H9 (cell line): ENCODE measurements around the gene BACH2. TPM values are rescaled to one million over a fixed set of nuclear protein-coding genes. Genes with fewer than 3 reads are reported as not detected.

Experiments
- DNase-seq: peaks from one replicate; pipeline ENCODE4 v3.0.0-alpha.2; 2017
- H2AFZ ChIP-seq: one replicate; pipeline ENCODE4 v1.6.1; 2013; ENCODE audit warnings: mild to moderate bottlenecking, low read length, control low read depth, moderate library complexity
- H2AK5ac ChIP-seq: 2 replicates; pipeline ENCODE4 v1.6.1; 2013; ENCODE audit warnings: low read length, control low read depth, mixed read lengths; ENCODE audit not compliant: insufficient read length
- H2BK120ac ChIP-seq: one replicate; pipeline ENCODE4 v1.6.1; 2013; ENCODE audit warnings: low read depth, mild to moderate bottlenecking, low read length, control low read depth, inconsistent platforms; ENCODE audit not compliant: poor library complexity, severe bottlenecking
- H2BK12ac ChIP-seq: 2 replicates; pipeline ENCODE4 v1.6.1; 2013; ENCODE audit warnings: low read length, control low read depth, mixed read lengths, low read depth; ENCODE audit not compliant: insufficient read length
- H2BK15ac ChIP-seq: 2 replicates; pipeline ENCODE4 v1.6.1; 2013; ENCODE audit warnings: low read depth, low read length, control low read depth
- H2BK20ac ChIP-seq: one replicate; pipeline ENCODE4 v1.6.1; 2013; ENCODE audit warnings: low read depth, mild to moderate bottlenecking, low read length, control low read depth, inconsistent platforms; ENCODE audit not compliant: poor library complexity, severe bottlenecking
- H2BK5ac ChIP-seq: 2 replicates; pipeline ENCODE4 v1.6.1; 2013; ENCODE audit warnings: low read length, control low read depth, mixed read lengths; ENCODE audit not compliant: insufficient read length
- H3K14ac ChIP-seq: 2 replicates; pipeline ENCODE4 v1.6.1; 2013; ENCODE audit warnings: low read length, control low read depth; ENCODE audit not compliant: insufficient read depth
- H3K18ac ChIP-seq: 2 replicates; pipeline ENCODE4 v1.6.1; 2013; ENCODE audit warnings: low read depth, mild to moderate bottlenecking, mixed read lengths, low read length, control low read depth; ENCODE audit not compliant: insufficient read length
- H3K23ac ChIP-seq: 2 replicates; pipeline ENCODE4 v1.6.1; 2013; ENCODE audit warnings: low read length, control low read depth, mixed read lengths, low read depth; ENCODE audit not compliant: insufficient read length
- H3K23me2 ChIP-seq: 2 replicates; pipeline ENCODE4 v1.6.1; 2013; ENCODE audit warnings: low read depth, mild to moderate bottlenecking, mixed read lengths, low read length, control low read depth; ENCODE audit not compliant: insufficient read length, poor library complexity, severe bottlenecking
- H3K27ac ChIP-seq: 2 replicates; pipeline ENCODE4 v1.5.1; 2013; ENCODE audit warnings: low read length, control low read depth, mixed read lengths, low read depth; ENCODE audit not compliant: insufficient read length
- H3K27me3 ChIP-seq: 2 replicates; pipeline ENCODE4 v1.6.1; 2013; ENCODE audit warnings: low read length, control low read depth, inconsistent platforms; ENCODE audit not compliant: insufficient read depth
- H3K4ac ChIP-seq: 2 replicates; pipeline ENCODE4 v1.6.1; 2013; ENCODE audit warnings: low read depth, mild to moderate bottlenecking, control low read depth, inconsistent platforms, low read length, moderate library complexity
- H3K4me1 ChIP-seq: 2 replicates; pipeline ENCODE4 v1.6.1; 2013; ENCODE audit warnings: low read length, control low read depth, inconsistent platforms; ENCODE audit not compliant: insufficient read depth
- H3K4me2 ChIP-seq: 2 replicates; pipeline ENCODE4 v1.6.1; 2013; ENCODE audit warnings: low read length, control low read depth, mixed read lengths; ENCODE audit not compliant: insufficient read length, insufficient read depth
- H3K56ac ChIP-seq: 2 replicates; pipeline ENCODE4 v1.6.1; 2013; ENCODE audit warnings: low read depth, mild to moderate bottlenecking, mixed read lengths, low read length, control low read depth; ENCODE audit not compliant: insufficient read length
- H3K79me1 ChIP-seq: 2 replicates; pipeline ENCODE4 v1.6.1; 2013; ENCODE audit warnings: low read depth, mild to moderate bottlenecking, moderate library complexity, low read length, control low read depth, inconsistent platforms; ENCODE audit not compliant: insufficient read depth, poor library complexity, severe bottlenecking
- H3K79me2 ChIP-seq: 2 replicates; pipeline ENCODE4 v1.6.1; 2013; ENCODE audit warnings: low read length, control low read depth, inconsistent platforms; ENCODE audit not compliant: insufficient read depth
- H3K9ac ChIP-seq: 2 replicates; pipeline ENCODE4 v1.6.1; 2013; ENCODE audit warnings: low read length, control low read depth, mixed read lengths; ENCODE audit not compliant: insufficient read length; ENCODE audit errors: extremely low read depth
- H3K9me3 ChIP-seq: one replicate; pipeline ENCODE4 v1.6.1; 2013; ENCODE audit warnings: low read depth, low read length, inconsistent platforms; ENCODE audit not compliant: control insufficient read depth
- H3T11ph ChIP-seq: one replicate; pipeline ENCODE4 v1.6.1; 2013; ENCODE audit warnings: mild to moderate bottlenecking, low read length, control low read depth, inconsistent platforms
- H4K20me1 ChIP-seq: one replicate; pipeline ENCODE4 v1.6.1; 2013; ENCODE audit not compliant: control insufficient read depth, insufficient read length, insufficient read depth
- H4K5ac ChIP-seq: 2 replicates; pipeline ENCODE4 v1.6.1; 2013; ENCODE audit warnings: low read depth, mild to moderate bottlenecking, mixed read lengths, low read length, control low read depth; ENCODE audit not compliant: insufficient read length
- H4K8ac ChIP-seq: replicated peaks from 2 replicates; pipeline ENCODE4 v1.6.1; 2013; ENCODE audit warnings: low read length, control low read depth, mixed read lengths, low read depth; ENCODE audit not compliant: insufficient read length
- H4K91ac ChIP-seq: 2 replicates; pipeline ENCODE4 v1.6.1; 2013; ENCODE audit warnings: low read depth, mild to moderate bottlenecking, moderate library complexity, mixed read lengths, low read length, control low read depth; ENCODE audit not compliant: insufficient read length
- H3K27ac Mint-ChIP-seq, 3 experiments: 2 replicates in 2 of 3; 3 replicates in 1 of 3; pipeline ENCODE4 v1.8.0; 2020 to 2021; ENCODE audit warnings: mixed read lengths in 3 of 3, mild to moderate bottlenecking in 1 of 3, moderate library complexity in 1 of 3
- H3K27me3 Mint-ChIP-seq: 2 replicates; pipeline ENCODE4 v1.8.0; 2021; ENCODE audit warnings: low read depth, mild to moderate bottlenecking, moderate library complexity, mixed read lengths
- H3K36me3 Mint-ChIP-seq, 3 experiments: 2 replicates in 2 of 3; 3 replicates in 1 of 3; pipeline ENCODE4 v1.8.0; 2020 to 2021; ENCODE audit warnings: low read depth in 3 of 3, mixed read lengths in 3 of 3; ENCODE audit not compliant: insufficient read depth in 1 of 3
- H3K4me1 Mint-ChIP-seq, 2 experiments: 2 replicates each; pipeline ENCODE4 v1.8.0; 2020; ENCODE audit warnings: mixed read lengths in 2 of 2
- H3K4me3 Mint-ChIP-seq, 2 experiments: 2 replicates in 1 of 2; 3 replicates in 1 of 2; pipeline ENCODE4 v1.8.0; 2020 to 2021; ENCODE audit warnings: mild to moderate bottlenecking in 2 of 2, mixed read lengths in 2 of 2, moderate library complexity in 1 of 2
- H3K9me3 Mint-ChIP-seq, 2 experiments: 2 replicates in 1 of 2; 3 replicates in 1 of 2; pipeline ENCODE4 v1.8.0; 2020; ENCODE audit warnings: mild to moderate bottlenecking in 2 of 2, mixed read lengths in 2 of 2, moderate library complexity in 1 of 2
- WGBS: extraction: QIAGEN DNeasy Blood & Tissue Kit; methylation state at CpG from one replicate; pipeline ENCODE4 v1.1.7; 2013; ENCODE audit warnings: missing lambda C conversion rate, low lambda C conversion rate, mixed read lengths; ENCODE audit not compliant: insufficient read length; ENCODE audit errors: extremely low coverage; 5-methylcytosine and 5-hydroxymethylcytosine counted together
- total RNA-seq: library from RNA; stranded (reverse); gene quantifications from 2 replicates; pipeline ENCODE4 v1.2.1, GENCODE V29; 2021
- TF ChIP-seq, protein P1 (sequence below): fragments of 200-600 bp; sonication (generic); conservative IDR thresholded peaks from 3 replicates; pipeline ENCODE4 v1.8.0; 2021; ENCODE audit warnings: antibody characterized with exemption, mild to moderate bottlenecking

Gene BACH2
- total RNA-seq, 1 experiment from 2014 or later = 2.0 TPM

DNA sequence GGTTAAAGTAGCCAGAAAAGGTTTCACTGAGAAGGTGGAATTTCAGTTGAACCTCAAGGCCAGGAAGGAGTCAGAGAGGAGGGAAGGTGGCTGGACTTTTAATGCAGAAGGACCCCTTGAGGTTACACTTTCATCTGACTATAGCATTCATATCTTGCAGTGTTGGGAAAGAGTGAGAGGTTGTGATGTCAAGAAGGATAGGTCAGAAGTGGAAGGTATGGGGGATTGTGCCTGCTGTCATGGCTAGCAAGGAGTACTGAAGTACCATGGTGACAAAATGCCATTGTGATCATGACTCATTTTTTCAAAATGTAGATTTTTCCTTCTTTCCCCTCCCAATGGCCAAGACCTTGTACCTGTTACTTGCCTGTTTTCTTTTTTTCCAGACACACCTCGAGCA is 5.2 kb upstream of the BACH2 start:
- H3K18ac ChIP-seq = no peak overlapping the region
- H2BK5ac ChIP-seq = no peak overlapping the region
- no peak overlapping the region for H4K8ac ChIP-seq
- H4K91ac ChIP-seq = no peak overlapping the region
- no peak overlapping the region for H2BK15ac ChIP-seq
- TF ChIP-seq, protein P1, sequence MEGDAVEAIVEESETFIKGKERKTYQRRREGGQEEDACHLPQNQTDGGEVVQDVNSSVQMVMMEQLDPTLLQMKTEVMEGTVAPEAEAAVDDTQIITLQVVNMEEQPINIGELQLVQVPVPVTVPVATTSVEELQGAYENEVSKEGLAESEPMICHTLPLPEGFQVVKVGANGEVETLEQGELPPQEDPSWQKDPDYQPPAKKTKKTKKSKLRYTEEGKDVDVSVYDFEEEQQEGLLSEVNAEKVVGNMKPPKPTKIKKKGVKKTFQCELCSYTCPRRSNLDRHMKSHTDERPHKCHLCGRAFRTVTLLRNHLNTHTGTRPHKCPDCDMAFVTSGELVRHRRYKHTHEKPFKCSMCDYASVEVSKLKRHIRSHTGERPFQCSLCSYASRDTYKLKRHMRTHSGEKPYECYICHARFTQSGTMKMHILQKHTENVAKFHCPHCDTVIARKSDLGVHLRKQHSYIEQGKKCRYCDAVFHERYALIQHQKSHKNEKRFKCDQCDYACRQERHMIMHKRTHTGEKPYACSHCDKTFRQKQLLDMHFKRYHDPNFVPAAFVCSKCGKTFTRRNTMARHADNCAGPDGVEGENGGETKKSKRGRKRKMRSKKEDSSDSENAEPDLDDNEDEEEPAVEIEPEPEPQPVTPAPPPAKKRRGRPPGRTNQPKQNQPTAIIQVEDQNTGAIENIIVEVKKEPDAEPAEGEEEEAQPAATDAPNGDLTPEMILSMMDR = no peak
- H2AK5ac ChIP-seq = no peak overlapping the region
- H3K27ac ChIP-seq = no peak overlapping the region
- Mint-ChIP-seq H3K4me1 (peaks cover 28 to 29% of the 10 kb centered on the region in 2 experiments), H3K4me3 (no peak overlapping the region), H3K9me3 (no peaks in the 10 kb centered on the region; a peak in 1 of 5 replicates), H3K27ac (no peak overlapping the region; a peak in 1 of 7 replicates), H3K36me3 (no peaks in the 10 kb centered on the region), H3K27me3 (peaks cover 26% of the 10 kb centered on the region)
- no peak overlapping the region for H3K4me2 ChIP-seq
- H2BK20ac ChIP-seq = no peak overlapping the region
- H3K14ac ChIP-seq = no peak overlapping the region
- H4K5ac ChIP-seq = no peak overlapping the region
- WGBS = no CpG with 5 or more reads among the region's 1 CpG
- H3K79me1 ChIP-seq = no peaks in the 10 kb centered on the region
- no peak for DNase-seq
- H3K23ac ChIP-seq = no peak overlapping the region
- no peak overlapping the region for H2BK120ac ChIP-seq
- no peaks in the 10 kb centered on the region for H3K27me3 ChIP-seq
- peaks cover 7% of the 10 kb centered on the region for H3K23me2 ChIP-seq
- no peaks in the 10 kb centered on the region for H4K20me1 ChIP-seq
- H3K9me3 ChIP-seq = no peaks in the 10 kb centered on the region
- H3T11ph ChIP-seq = no peak overlapping the region
- no peak overlapping the region for H2BK12ac ChIP-seq
- H2AFZ ChIP-seq = no peak overlapping the region
- no peaks in the 10 kb centered on the region; the same call in 1 of the 2 replicates for H3K4me1 ChIP-seq
- H3K56ac ChIP-seq = no peak overlapping the region
- no peak overlapping the region for H3K4ac ChIP-seq
- no peak overlapping the region for H3K9ac ChIP-seq
- H3K79me2 ChIP-seq = no peaks in the 10 kb centered on the region
